PC-9 (cell line): ENCODE data around the gene NLK. TPM values are rescaled to one million over a fixed set of nuclear protein-coding genes. Genes with fewer than 3 reads are reported as not detected.

ENCODE experiments used
- BruUV-seq: library from RNA; stranded (reverse); fragments of 400-500 nt; replicated peaks from 2 replicates; lab custom pipeline; 2021; lab: Mats Ljungman, UMichigan
- CTCF ChIA-PET: fragments of 300-600 bp; sonication (Branson Sonifier 250); formaldehyde crosslinking; loops from one replicate; lab custom pipeline; 2022; ENCODE audit warnings: antibody characterized with exemption; lab: Charles Lee
- POLR2A ChIA-PET: fragments of 300-600 bp; sonication (Branson Sonifier 250); formaldehyde crosslinking; loops from one replicate; lab custom pipeline; 2022; ENCODE audit warnings: antibody characterized with exemption; ENCODE audit not compliant: unreplicated experiment; lab: Charles Lee
- DNase-seq, 2 experiments: peaks; one replicate each; pipeline versions ENCODE4 v3.0.0 to v3.0.0-alpha.2; 2015 to 2022; ENCODE audit warnings: mixed read lengths in 1 of 2
- H2AFZ ChIP-seq: fragments of 200-600 bp; sonication (generic); 2 replicates; pipeline ENCODE4 v1.8.1; 2017; ENCODE audit warnings: antibody characterized with exemption
- H3F3A ChIP-seq: fragments of 200-600 bp; sonication (generic); 2 replicates; pipeline ENCODE4 v1.8.1; 2017; ENCODE audit warnings: antibody characterized with exemption, mild to moderate bottlenecking, low read depth; ENCODE audit not compliant: insufficient read depth
- H3K27ac ChIP-seq: fragments of 200-600 bp; sonication (generic); 2 replicates; pipeline ENCODE4 v1.6.1; 2016; ENCODE audit warnings: mixed run types
- H3K27me3 ChIP-seq: fragments of 200-600 bp; sonication (generic); 2 replicates; pipeline ENCODE4 v1.6.1; 2016; ENCODE audit warnings: low read depth, mixed run types; ENCODE audit not compliant: insufficient read depth
- H3K36me3 ChIP-seq: fragments of 200-600 bp; sonication (generic); 2 replicates; pipeline ENCODE4 v1.6.1; 2016; ENCODE audit warnings: low read depth, mixed run types
- H3K4me1 ChIP-seq: fragments of 200-600 bp; sonication (generic); replicated peaks from 2 replicates; pipeline ENCODE4 v1.6.1; 2016; ENCODE audit warnings: mixed run types; ENCODE audit not compliant: insufficient read depth
- H3K4me2 ChIP-seq: fragments of 200-600 bp; sonication (generic); 2 replicates; pipeline ENCODE4 v1.6.1; 2017; ENCODE audit warnings: mixed run types
- H3K4me3 ChIP-seq: fragments of 200-600 bp; sonication (generic); 2 replicates; pipeline ENCODE4 v1.6.1; 2016; ENCODE audit warnings: mixed run types
- H3K79me2 ChIP-seq: fragments of 200-600 bp; sonication (generic); 2 replicates; pipeline ENCODE4 v1.6.1; 2017; ENCODE audit warnings: low read depth, mixed run types
- H3K9me2 ChIP-seq: fragments of 200-600 bp; sonication (generic); 2 replicates; pipeline ENCODE4 v1.8.1; 2017; ENCODE audit warnings: mild to moderate bottlenecking; ENCODE audit not compliant: insufficient read depth
- H3K9me3 ChIP-seq: fragments of 200-600 bp; sonication (generic); 2 replicates; pipeline ENCODE4 v1.8.1; 2016; ENCODE audit warnings: low read depth; ENCODE audit not compliant: insufficient read depth
- H4K20me1 ChIP-seq: fragments of 200-600 bp; sonication (generic); 2 replicates; pipeline ENCODE4 v1.8.1; 2017; ENCODE audit not compliant: insufficient read depth
- CTCF ChIP-seq: fragments of 200-600 bp; sonication (generic); conservative IDR thresholded peaks from 2 replicates; pipeline ENCODE4 v1.6.1; 2017; ENCODE audit warnings: mixed run types, antibody characterized with exemption, mild to moderate bottlenecking, moderate library complexity
- EZH2 ChIP-seq: fragments of 200-600 bp; sonication (generic); IDR thresholded peaks from 2 replicates; pipeline ENCODE4 v1.8.0; 2017; ENCODE audit warnings: antibody characterized with exemption, low read depth
- intact Hi-C: fragments of 100-400 bp; cut with micrococcal nuclease; formaldehyde crosslinking; loops from one replicate; pipeline ENCODE4 v1.10.0; 2022; ENCODE audit not compliant: unreplicated experiment
- total RNA-seq: library from RNA; stranded (reverse); gene quantifications from 2 replicates; pipeline ENCODE4 v1.2.3, GENCODE V29; 2021

The NLK gene
- total RNA-seq, 1 experiment from 2014 or later, result 20.7 TPM

- Histone ChIP-seq H3K4me2 (no peak overlapping the region), H3K9me2 (no peaks in the 10 kb centered on the region), H3K4me1 (no peaks in the 10 kb centered on the region), H3K36me3 (peaks cover 10% of the 10 kb centered on the region; the same call in 1 of the 2 replicates), H3K4me3 (no peak overlapping the region), H4K20me1 (no peaks in the 10 kb centered on the region), H3K27ac (no peak overlapping the region), H3K79me2 (no peaks in the 10 kb centered on the region), H3F3A (no peaks in the 10 kb centered on the region), H3K27me3 (no peaks in the 10 kb centered on the region), H3K9me3 (no peaks in the 10 kb centered on the region), H2AFZ (no peak overlapping the region)
- ChIA-PET POLR2A (interaction anchor here (0.5 kb wide), 1 partner anchor 37 kb away, joined by 3 read pairs; no protein-coding TSS in a partner anchor), CTCF (interaction anchor here (0.5 kb wide), 1 partner anchor 170 kb away, joined by 3 read pairs; no protein-coding TSS in a partner anchor)
- TF ChIP-seq CTCF (no peak), EZH2 (no peak)
- intact Hi-C loops, result no loop called here
- DNase-seq, result no peak
- no TSS peak for BruUV-seq
These were observed 151.9 kb downstream of the NLK start for GRCh38 chr17:28194382-28194781.

- H3F3A ChIP-seq, result no peaks in the 10 kb centered on the region
- H3K9me2 ChIP-seq, result no peaks in the 10 kb centered on the region
- H3K27ac ChIP-seq, result no peak overlapping the region
- ChIA-PET CTCF (no interaction called here), POLR2A (no interaction called here)
- H2AFZ ChIP-seq, result no peak overlapping the region
- H3K4me1 ChIP-seq, result no peaks in the 10 kb centered on the region
- 0 out of 2 replicates have a peak, but pooled peaks cover 10% of the 10 kb centered on the region for H3K36me3 ChIP-seq
- intact Hi-C loops, result no loop called here
- no peak overlapping the region for H3K4me2 ChIP-seq
- TF ChIP-seq CTCF (no peak), EZH2 (no peak)
- H3K27me3 ChIP-seq, result no peaks in the 10 kb centered on the region
- H4K20me1 ChIP-seq, result no peaks in the 10 kb centered on the region
- no peaks in the 10 kb centered on the region for H3K9me3 ChIP-seq
- H3K79me2 ChIP-seq, result no peaks in the 10 kb centered on the region
- DNase-seq, result no peak
- BruUV-seq, result no TSS peak
- no peak overlapping the region for H3K4me3 ChIP-seq
These were observed 154.2 kb downstream of the NLK start for GRCh38 chr17:28196636-28197035.

GRCh38 chr17:28199115-28199514, 156.6 kb downstream of the NLK start:
- ChIA-PET CTCF (no interaction called here), POLR2A (interaction anchor here (0.6 kb wide), 1 partner anchor 307 kb away, joined by 4 read pairs; the partner anchor contains the start of gene FOXN1)
- no peak overlapping the region for H3K4me3 ChIP-seq
- no peak overlapping the region for H2AFZ ChIP-seq
- no peaks in the 10 kb centered on the region for H3K79me2 ChIP-seq
- 0 out of 2 replicates have a peak, but pooled peaks cover 7% of the 10 kb centered on the region for H3K36me3 ChIP-seq
- no peaks in the 10 kb centered on the region for H3K9me2 ChIP-seq
- H3K4me1 ChIP-seq, result no peaks in the 10 kb centered on the region
- no peak for TF ChIP-seq EZH2
- no peak for TF ChIP-seq CTCF
- no peaks in the 10 kb centered on the region for H4K20me1 ChIP-seq
- no peak overlapping the region for H3K27ac ChIP-seq
- BruUV-seq, result no TSS peak
- no peak overlapping the region for H3K4me2 ChIP-seq
- intact Hi-C loops, result no loop called here
- no peak for DNase-seq
- H3K27me3 ChIP-seq, result no peaks in the 10 kb centered on the region
- no peaks in the 10 kb centered on the region for H3K9me3 ChIP-seq
- no peaks in the 10 kb centered on the region for H3F3A ChIP-seq
